GM18498 (cell line): Measurements from ENCODE around the gene CDH13.

Source experiments
- ATAC-seq: cut with Tn5 transposase; IDR thresholded peaks from one replicate; pipeline ENCODE4 v1.9.1; 2021; ENCODE audit warnings: mild to moderate bottlenecking, moderate library complexity; ENCODE audit not compliant: unreplicated experiment

The CDH13 gene

DNA sequence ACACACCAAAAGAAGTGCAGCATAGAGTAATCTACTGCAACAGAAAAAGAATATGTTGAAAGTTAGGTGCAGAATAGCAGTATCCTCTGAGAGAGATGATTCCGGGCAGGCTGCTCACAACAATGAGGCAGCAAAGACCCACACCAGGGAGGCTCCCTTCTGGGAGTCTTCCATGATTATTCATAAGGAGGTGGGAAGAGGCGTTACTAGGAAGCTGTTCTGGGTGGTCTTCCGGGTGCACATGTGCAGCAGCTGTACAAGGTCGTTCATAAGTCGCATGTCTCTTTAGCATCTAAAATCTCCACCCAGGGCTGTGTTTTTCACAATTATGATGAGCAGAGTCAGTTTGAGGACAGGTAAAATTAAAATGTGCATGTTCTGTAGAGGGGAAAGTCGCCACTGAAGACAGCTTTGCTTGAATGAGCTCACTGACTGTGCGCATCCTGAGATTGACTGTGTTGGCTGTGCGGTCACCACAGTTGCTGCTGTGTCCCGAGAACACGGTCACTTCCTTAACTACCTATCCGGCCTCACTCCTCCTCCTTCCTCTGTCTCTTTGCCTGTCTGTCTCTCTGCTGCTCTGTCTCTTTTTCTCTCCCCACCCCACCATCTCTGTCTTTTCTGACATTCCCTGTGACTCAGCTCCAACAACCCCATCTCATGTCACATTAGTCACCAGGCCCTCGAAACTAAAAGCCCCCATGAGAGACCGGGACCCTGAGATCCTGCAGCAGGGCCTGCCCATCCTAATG, 1055.5 kb downstream of the CDH13 start:
- ATAC-seq, result no peak

- ATAC-seq, result no peak
Observed at GRCh38 chr16:83682868-83683235, 1056.1 kb downstream of the CDH13 start.

DNA sequence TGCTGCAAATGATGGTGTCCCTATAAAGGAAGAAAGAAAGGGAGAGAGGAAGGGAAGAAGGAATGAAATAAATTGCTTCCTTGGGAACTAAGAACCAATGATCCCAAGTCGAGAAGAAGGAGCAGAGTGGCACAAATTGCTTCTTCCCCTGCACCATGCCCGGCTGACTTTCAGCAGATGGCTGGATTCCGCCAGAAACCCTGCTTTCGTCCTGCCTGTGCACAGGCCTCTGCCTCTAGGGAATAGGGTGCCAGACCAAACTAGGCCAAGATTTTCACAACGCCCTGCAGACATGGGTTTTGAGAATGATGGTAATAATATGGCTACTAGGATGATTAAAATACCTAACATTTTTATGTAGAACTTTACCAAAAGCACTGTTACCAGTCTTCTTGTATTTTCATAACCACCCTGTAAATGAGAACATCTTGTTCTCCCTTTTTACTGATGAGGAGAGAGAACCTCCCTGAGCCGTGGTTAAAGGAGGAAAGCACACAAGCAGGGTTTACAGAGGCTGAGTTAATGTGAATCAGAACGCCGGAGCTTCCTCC, 1058.9 kb downstream of the CDH13 start:
- no peak for ATAC-seq

GRCh38 chr16:83686726-83687125, 1060.0 kb downstream of the CDH13 start:
- ATAC-seq, result no peak

DNA sequence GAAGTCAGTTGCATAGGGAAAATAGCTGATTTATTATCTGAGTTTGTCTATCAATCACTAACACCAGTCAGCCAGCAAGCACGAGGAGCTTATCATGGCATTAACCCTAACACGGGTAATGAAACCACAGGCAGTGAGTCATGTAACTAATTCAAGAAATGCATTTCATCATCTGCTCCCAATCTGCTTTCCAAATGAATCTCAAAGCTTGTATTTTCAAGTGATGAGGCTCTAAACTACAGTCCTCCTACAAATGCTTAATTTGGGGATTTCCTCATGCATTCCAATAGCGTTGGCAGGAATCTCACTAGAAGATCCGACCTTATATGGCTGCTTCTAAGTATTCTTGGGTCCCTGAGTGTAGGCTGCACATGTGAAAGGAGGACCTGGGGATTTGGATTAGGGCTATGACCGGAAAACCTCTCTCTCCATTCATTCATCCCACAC, 1062.6 kb downstream of the CDH13 start:
- ATAC-seq, result no peak

DNA sequence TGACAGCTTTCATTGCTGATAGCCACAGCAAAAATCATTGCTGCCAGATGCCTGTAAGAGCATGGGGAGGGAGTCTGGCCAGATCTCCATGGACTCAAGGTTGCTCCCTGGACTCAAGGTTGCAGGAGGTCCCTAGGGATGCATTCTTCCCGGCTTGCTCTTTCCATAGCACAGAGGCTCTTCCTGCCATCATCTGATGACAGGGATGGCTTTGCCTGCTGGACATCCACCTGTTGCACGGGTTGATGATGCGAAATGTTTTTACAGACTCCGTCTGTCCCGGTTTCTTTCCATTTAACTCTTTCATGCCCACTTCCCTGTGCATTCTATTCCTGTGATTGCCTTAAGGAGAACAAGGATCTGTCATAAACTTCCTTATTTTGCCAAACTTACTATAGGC, 1065.5 kb downstream of the CDH13 start:
- no peak for ATAC-seq

GRCh38 chr16:83698964-83699363, 1072.2 kb downstream of the CDH13 start:
- no peak for ATAC-seq

GRCh38 chr16:83699817-83700216, 1073.0 kb downstream of the CDH13 start:
- no peak for ATAC-seq

- ATAC-seq, result no peak
Observed at GRCh38 chr16:83700918-83701317, 1074.1 kb downstream of the CDH13 start.

- ATAC-seq, result no peak
Observed at GRCh38 chr16:83701494-83701893, 1074.7 kb downstream of the CDH13 start.

DNA sequence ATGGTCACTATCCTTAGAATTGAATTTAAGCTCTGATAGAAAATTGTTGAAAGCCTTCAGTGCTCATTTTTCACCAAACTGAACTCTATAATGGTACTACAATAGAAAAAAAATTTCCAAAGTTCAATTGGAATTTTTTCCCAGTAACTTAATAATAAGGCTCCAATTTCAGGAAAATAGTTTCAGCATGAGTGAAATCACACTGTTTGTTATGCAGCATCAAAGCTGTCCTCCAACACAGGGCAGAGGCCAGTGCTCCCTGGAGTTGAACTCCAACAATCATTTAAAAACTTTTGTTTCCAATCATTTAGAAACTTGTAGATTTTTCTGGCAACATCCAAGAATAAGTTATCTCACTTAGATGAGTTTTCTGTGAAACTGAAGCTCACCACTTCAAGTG, 1077.9 kb downstream of the CDH13 start:
- no peak for ATAC-seq

DNA sequence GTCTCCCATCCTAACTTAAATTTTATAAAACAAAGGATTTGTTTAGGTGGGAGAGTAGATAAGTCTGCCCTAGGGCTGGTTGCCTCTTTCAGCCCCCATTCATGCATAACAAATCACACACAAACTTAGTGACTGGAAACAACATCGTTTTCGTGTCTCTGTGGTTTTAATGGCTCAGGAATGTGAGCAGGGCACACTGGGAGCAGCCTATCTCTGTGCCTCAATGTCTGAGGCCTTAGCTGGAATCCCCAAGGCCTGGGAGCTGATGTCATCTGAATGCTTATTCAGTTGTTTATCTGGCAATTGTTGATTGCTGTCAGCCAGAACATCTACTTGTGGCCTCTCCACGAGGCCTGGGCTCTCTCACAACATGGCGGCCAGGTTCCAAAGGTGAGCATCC, 1079.1 kb downstream of the CDH13 start:
- no peak for ATAC-seq

GRCh38 chr16:83706394-83706793, 1079.6 kb downstream of the CDH13 start:
- ATAC-seq, result no peak

DNA sequence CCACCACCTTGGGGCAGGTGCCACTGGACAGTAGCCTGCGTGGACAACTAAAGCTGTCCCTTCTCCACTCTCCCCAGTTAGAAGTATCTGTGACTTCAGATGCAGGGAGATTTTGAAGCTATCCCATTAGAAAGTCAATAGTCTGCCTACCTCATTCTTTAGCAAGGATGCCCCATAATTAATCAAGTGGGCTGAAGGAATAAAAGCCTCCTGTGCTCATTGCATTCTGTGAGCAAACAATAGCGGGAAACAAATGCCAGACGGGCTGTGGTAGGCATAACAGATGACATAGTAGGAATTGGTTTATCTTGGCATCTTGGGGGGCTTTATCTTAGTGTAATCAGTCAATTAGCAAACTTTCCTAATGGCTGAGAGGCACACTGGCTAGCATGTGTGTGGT, 1084.3 kb downstream of the CDH13 start:
- ATAC-seq, result no peak

- no peak for ATAC-seq
Observed at GRCh38 chr16:83713597-83713996, 1086.8 kb downstream of the CDH13 start.

DNA sequence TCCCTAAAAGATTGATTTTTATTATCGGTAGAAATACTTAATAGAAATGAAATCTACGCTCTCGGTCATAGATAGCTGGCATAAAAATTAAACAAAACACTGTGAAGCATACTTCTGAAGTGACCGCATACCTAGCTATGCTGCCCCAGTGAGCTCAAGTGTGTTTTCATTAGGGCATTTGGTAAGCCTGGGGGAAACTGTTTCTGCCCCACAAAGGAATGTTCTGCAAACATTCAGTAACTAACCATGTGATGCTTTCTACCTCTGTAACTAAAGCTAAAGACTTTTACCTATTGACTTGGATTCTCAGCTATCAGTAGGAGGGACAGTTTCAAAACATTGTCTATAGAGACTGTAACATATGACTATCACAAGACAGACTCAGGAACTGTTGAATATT, 1087.5 kb downstream of the CDH13 start:
- ATAC-seq, result no peak

DNA sequence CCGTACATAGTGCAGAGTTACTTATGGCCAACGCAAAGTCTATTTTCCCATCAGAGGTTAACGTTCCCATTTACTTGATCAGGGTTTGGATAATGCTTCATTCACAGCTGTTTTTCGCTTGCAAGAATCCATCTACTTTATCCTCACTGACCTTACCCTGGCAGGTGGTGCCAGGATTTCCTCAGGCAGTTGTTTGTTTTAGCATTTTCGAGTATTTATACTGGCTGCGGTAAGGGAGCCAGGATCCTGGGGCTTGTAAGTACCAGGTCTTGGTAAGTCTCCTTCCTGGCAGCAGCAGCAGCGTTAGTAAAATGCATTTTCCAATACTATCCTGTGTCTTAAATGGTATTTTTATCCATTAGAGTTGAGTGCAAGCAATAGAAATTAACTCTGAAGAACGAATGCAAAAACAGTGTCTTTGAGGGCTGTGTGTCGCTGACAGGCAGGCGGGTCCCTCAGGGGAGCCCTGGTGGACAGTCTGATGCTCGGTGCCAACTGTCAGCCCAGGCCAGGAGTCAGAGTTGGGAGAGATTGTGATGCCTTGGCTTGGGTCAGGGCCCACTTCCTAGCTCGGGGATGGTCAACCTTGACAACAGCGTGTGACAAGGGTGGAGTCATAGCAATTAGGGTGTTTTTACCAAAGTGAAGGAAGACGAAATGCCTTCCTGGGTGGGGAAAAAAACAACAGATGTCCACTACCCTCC, 1088.6 kb downstream of the CDH13 start:
- no peak for ATAC-seq

GRCh38 chr16:83717308-83717707, 1090.5 kb downstream of the CDH13 start:
- no peak for ATAC-seq

DNA sequence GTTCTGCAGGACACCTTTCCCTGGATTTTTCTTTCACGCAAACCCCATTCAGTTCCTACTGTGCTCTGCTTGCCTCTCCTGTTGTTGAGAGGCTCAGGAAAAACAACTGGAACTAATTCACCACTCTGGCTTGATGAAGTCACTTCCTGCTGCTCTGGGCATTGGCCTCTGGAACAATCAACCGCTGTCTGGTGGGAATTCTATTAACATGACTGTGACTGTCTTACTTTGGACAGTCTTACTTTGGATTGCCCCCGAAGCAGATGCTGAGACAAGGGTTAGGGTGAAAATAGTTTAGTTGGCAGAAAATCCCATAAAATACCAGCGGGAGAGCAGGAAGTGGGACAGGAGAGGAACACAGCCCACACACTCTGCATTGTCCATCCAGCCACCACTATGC, 1091.0 kb downstream of the CDH13 start:
- ATAC-seq, result no peak

DNA sequence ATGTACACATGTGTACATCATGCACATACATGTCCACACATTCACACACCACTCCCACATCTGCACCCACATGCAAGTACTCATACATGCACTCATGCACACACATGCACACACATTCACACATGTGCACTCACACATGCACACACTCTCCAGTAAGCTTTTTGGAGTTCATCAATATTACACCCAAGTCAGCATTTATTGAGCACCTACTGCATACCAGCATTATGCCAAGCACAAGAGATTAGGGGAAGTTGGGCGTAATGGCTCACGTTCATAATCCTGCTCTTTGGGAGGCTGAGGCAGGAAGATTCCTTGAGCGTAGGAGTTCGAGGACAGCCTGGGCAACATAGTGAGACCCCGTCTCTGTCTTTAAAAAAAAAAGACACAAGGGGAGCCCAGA, 1093.4 kb downstream of the CDH13 start:
- no peak for ATAC-seq

DNA sequence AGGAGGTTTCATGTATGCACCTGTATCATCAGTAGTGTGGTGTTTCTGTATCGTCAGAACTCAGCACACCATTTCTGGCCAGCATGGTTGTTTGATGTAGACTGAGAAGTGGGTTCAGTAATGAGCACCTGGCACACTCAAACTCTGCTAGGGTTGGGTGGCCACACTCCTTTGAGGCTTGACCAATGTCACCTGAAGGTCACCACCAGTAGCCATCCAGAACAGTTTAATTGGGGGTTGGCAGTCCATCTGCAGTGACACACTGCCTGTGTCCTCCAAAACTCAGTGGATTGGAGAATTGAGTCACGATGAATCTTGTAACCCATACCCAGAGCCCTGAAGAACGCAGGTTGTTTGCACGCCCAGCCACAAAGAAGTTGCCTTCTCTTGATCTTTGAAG, 1094.2 kb downstream of the CDH13 start:
- no peak for ATAC-seq

GRCh38 chr16:83721676-83722075, 1094.9 kb downstream of the CDH13 start:
- no peak for ATAC-seq
